HepG2 (cell line): ENCODE data around the gene CNOT10. TPM values are rescaled to one million over a fixed set of nuclear protein-coding genes. Genes with fewer than 3 reads are reported as not detected.
"Not testable (repeated sequence)": the region's sequence is repeated elsewhere in the genome, so short reads cannot be mapped to it uniquely, and the experiment has no call there.

Experiments
- ATAC-seq: fragments of 200-7000 bp; cut with Tn5 transposase; 3 replicates; pipeline ENCODE4 v1.9.1; 2020; ENCODE audit warnings: mild to moderate bottlenecking, moderate library complexity
- BruUV-seq: library from RNA; stranded (reverse); fragments of 400-500 nt; replicated peaks from 2 replicates; lab custom pipeline; 2021; lab: Mats Ljungman, UMichigan
- CTCF ChIA-PET: fragments of 300-600 bp; formaldehyde crosslinking; extraction: SDS; loops from one replicate; lab custom pipeline; 2021; ENCODE audit warnings: low total read pairs, inconsistent platforms, low intra/inter-chr PET ratio; lab: Yijun Ruan, JAX
- POLR2A ChIA-PET: fragments of 350-600 bp; sonication (Branson Sonifier 250); formaldehyde crosslinking; loops from one replicate; lab custom pipeline; 2020; ENCODE audit warnings: antibody characterized with exemption, inconsistent platforms; lab: Yijun Ruan, JAX
- DNase-seq: peaks from one replicate; pipeline ENCODE4 v3.0.0-alpha.2; 2015; ENCODE audit warnings: low spot score
- FAIRE-seq: peaks from 3 replicates; lab custom pipeline; 2011; peaks lifted over from hg19 to GRCh38; lab: Jason Lieb, UNC
- H2AFZ ChIP-seq: one replicate; pipeline ENCODE4 v1.6.1; 2011; ENCODE audit warnings: low read length, inconsistent platforms
- H3K27ac ChIP-seq: fragments of 300-600 bp; 3 replicates; pipeline ENCODE4 v1.8.0; 2011; ENCODE audit warnings: mixed run types, mild to moderate bottlenecking, mixed read lengths, low read length, inconsistent platforms; ENCODE audit not compliant: insufficient read depth; ENCODE audit errors: extremely low read length
- H3K27me3 ChIP-seq, 2 experiments: fragments of 200-600 bp in 1 of 2; 2 replicates in 1 of 2; 3 replicates in 1 of 2; pipeline versions ENCODE4 v1.6.0 to v1.8.0; 2011; ENCODE audit warnings: low read length in 2 of 2, mild to moderate bottlenecking in 2 of 2, moderate library complexity in 2 of 2, inconsistent platforms in 1 of 2; ENCODE audit not compliant: insufficient read depth in 2 of 2, control insufficient read depth in 1 of 2
- H3K36me3 ChIP-seq, 2 experiments: fragments of 200-600 bp in 1 of 2; replicated peaks in 1 of 2; 2 replicates in 1 of 2; 3 replicates in 1 of 2; pipeline versions ENCODE4 v1.5.1 to v1.8.0; 2011; ENCODE audit warnings: low read length in 2 of 2, inconsistent platforms in 1 of 2; ENCODE audit not compliant: insufficient read depth in 2 of 2, control insufficient read depth in 1 of 2
- H3K4me1 ChIP-seq: 2 replicates; pipeline ENCODE4 v1.5.1; 2012; ENCODE audit warnings: low read length, inconsistent platforms; ENCODE audit not compliant: insufficient read depth
- H3K4me2 ChIP-seq: 2 replicates; pipeline ENCODE4 v1.6.0; 2011; ENCODE audit warnings: low read depth, low read length, inconsistent platforms
- H3K4me3 ChIP-seq, 3 experiments: fragments of 200-600 bp in 1 of 3; sonication (generic), shearing (Covaris generic) in 1 of 3; replicated peaks in 1 of 3; 2 replicates each; pipeline ENCODE4 v1.5.1; 2011 to 2016; ENCODE audit warnings: low read length in 3 of 3, inconsistent platforms in 2 of 3, low read depth in 2 of 3, mild to moderate bottlenecking in 2 of 3, control low read depth in 1 of 3, mixed read lengths in 1 of 3; ENCODE audit not compliant: insufficient read depth in 1 of 3
- H3K79me2 ChIP-seq: one replicate; pipeline ENCODE4 v1.6.1; 2011; ENCODE audit warnings: low read length, inconsistent platforms; ENCODE audit not compliant: insufficient read depth
- H3K9ac ChIP-seq: 2 replicates; pipeline ENCODE4 v1.6.0; 2011; ENCODE audit warnings: mild to moderate bottlenecking, low read depth, low read length, inconsistent platforms; ENCODE audit not compliant: insufficient read depth
- H3K9me3 ChIP-seq: 2 replicates; pipeline ENCODE4 v1.5.1; 2012; ENCODE audit warnings: mild to moderate bottlenecking, low read length
- H4K20me1 ChIP-seq: 2 replicates; pipeline ENCODE4 v1.6.0; 2011; ENCODE audit warnings: inconsistent platforms, mild to moderate bottlenecking, low read length, moderate library complexity; ENCODE audit not compliant: insufficient read depth
- ARID5B ChIP-seq: IDR thresholded peaks from 2 replicates; pipeline ENCODE4 v1.4.0; 2020; ENCODE audit warnings: mild to moderate bottlenecking, missing genetic modification reagents
- BCL6 ChIP-seq: IDR thresholded peaks from 2 replicates; pipeline ENCODE4 v1.6.1; 2016; ENCODE audit warnings: missing genetic modification reagents, missing compliant biosample characterization
- CEBPB ChIP-seq: IDR thresholded peaks from 2 replicates; pipeline ENCODE4 v1.6.1; 2011; ENCODE audit warnings: low read depth, low read length, improper control_type of control experiment, borderline replicate concordance
- CEBPG ChIP-seq: IDR thresholded peaks from 2 replicates; pipeline ENCODE4 v1.6.1; 2016
- CTCF ChIP-seq: sonication (generic); formaldehyde crosslinking; IDR thresholded peaks from 2 replicates; pipeline ENCODE4 v1.5.0; 2020; ENCODE audit warnings: mild to moderate bottlenecking, missing genetic modification reagents, moderate library complexity
- GATAD2A ChIP-seq: IDR thresholded peaks from 2 replicates; pipeline ENCODE4 v1.6.1; 2016
- SOX13 ChIP-seq, 3 experiments: fragments of 450-650 bp in 1 of 3; sonication (generic) in 1 of 3; formaldehyde crosslinking in 1 of 3; IDR thresholded peaks in 2 of 3; conservative IDR thresholded peaks in 1 of 3; 2 replicates each; pipeline versions ENCODE4 v1.5.0 to v1.6.1; 2016 to 2020; ENCODE audit warnings: antibody characterized with exemption in 1 of 3, mild to moderate bottlenecking in 1 of 3, missing compliant biosample characterization in 1 of 3, missing genetic modification reagents in 1 of 3, moderate library complexity in 1 of 3
- SOX6 ChIP-seq, 2 experiments: fragments of 450-650 bp in 1 of 2; sonication (generic) in 1 of 2; formaldehyde crosslinking in 1 of 2; IDR thresholded peaks; 2 replicates each; pipeline versions ENCODE4 v1.4.0 to v1.6.1; 2017 to 2020; ENCODE audit warnings: antibody characterized with exemption in 1 of 2, mild to moderate bottlenecking in 1 of 2, missing genetic modification reagents in 1 of 2
- STAG1 ChIP-seq: sonication (generic); formaldehyde crosslinking; IDR thresholded peaks from 2 replicates; pipeline ENCODE4 v1.4.0; 2020; ENCODE audit warnings: missing genetic modification reagents
- WGBS: methylation state at CpG from one replicate; pipeline ENCODE4 v1.1.6; 2017; ENCODE audit warnings: low lambda C conversion rate; 5-methylcytosine and 5-hydroxymethylcytosine counted together
- in situ Hi-C: cut with HindIII; loops from 2 replicates; pipeline ENCODE4 v1.10.0; 2017; ENCODE audit warnings: low pct_unique_long_range_greater_than_20kb; ENCODE audit not compliant: extremely low pct_ligation_motif_present
- intact Hi-C: fragments of 100-400 bp; cut with micrococcal nuclease; formaldehyde crosslinking; loops from one replicate; pipeline ENCODE4 v1.10.0; 2022; ENCODE audit not compliant: unreplicated experiment
- polyA plus RNA-seq, 8 experiments: library from polyadenylated mRNA; depleted of rRNA in 3 of 8; stranded (reverse) in 7 of 8; unstranded in 1 of 8; fragments of >200 nt; fragmentation: Illumina TruSeq in 4 of 8; extraction: Trizol in 4 of 8; gene quantifications; 2 replicates each; pipeline versions ENCODE4 v1.2.1 to v1.2.3, GENCODE V29; 2011 to 2016; ENCODE audit warnings: low read depth in 4 of 8, missing spikeins in 1 of 8, mixed read lengths in 1 of 8; ENCODE audit not compliant: insufficient read depth in 1 of 8
- total RNA-seq, 5 experiments: library from RNA; depleted of rRNA; stranded (reverse); fragments of >200 nt; fragmentation: Illumina TruSeq; extraction: Trizol; gene quantifications; 2 replicates each; pipeline ENCODE4 v1.2.3, GENCODE V29; 2016; ENCODE audit warnings: low read depth in 1 of 5

CNOT10 gene
- total and polyA plus RNA-seq, 2 of the 13 experiments (the other 11 are each of a cell fraction or from before 2014, with no cell fraction given), result 21.2 to 34.1 TPM

- CTCF ChIA-PET, result interaction anchor here (0.7 to 1.9 kb wide), 3 partner anchors 154 to 289 kb away, joined by 3 to 21 read pairs (median 3); no protein-coding TSS in a partner anchor
- intact Hi-C loops, result loop anchor here (2.0 to 10.0 kb wide), 3 partner anchors 154 to 490 kb away; no protein-coding TSS in a partner anchor
- H3K9me3 ChIP-seq; H3K79me2 ChIP-seq; BruUV-seq; H4K20me1 ChIP-seq; H3K27me3 ChIP-seq; TF ChIP-seq SOX6, SOX13 (IDR thresholded peaks at IDR 0.05): not testable (repeated sequence)
- in situ Hi-C loops, result loop anchor here (5.0 to 25.0 kb wide), 2 partner anchors 157 to 452 kb away; no protein-coding TSS in a partner anchor
- FAIRE-seq, result peak; percentile 26
- DNase-seq, result peak; percentile 41
- TF ChIP-seq SOX6 (CRISPR knock-in tag; IDR thresholded peaks at IDR 0.05) (peak; percentile 52; the same call in 1 of the 2 replicates), BCL6 (CRISPR knock-in tag) (0 out of 2 replicates have a peak, but pooled peaks have one; percentile 43), ARID5B (CRISPR knock-in tag) (peak; percentile 66; the same call in 1 of the 2 replicates), CTCF (peak; percentile 45), CEBPG (peak; percentile 83), CEBPB (peak; percentile 71), SOX13 (CRISPR knock-in tag; conservative IDR thresholded peaks at IDR 0.05 in 1 of 2, IDR thresholded peaks at IDR 0.05 in 1 of 2) (peak in 1 of 2 experiments; percentile 52; a peak in 1 of 4 replicates), GATAD2A (peak; percentile 47; the same call in 1 of the 2 replicates), STAG1 (CRISPR knock-in tag) (peak; percentile 62)
- TF ChIP-seq, all 625 proteins: peak for 9; not testable (repeated sequence) for 616
- H3K36me3 ChIP-seq, POLR2A ChIA-PET, H3K4me2 ChIP-seq, H3K9ac ChIP-seq, H3K4me3 ChIP-seq, H2AFZ ChIP-seq, H3K27ac ChIP-seq: not testable (repeated sequence)
- ATAC-seq, result peak; percentile 55; the same call in 2 of the 3 replicates
- WGBS, result 46% methylated on average over 5 of the region's 5 CpGs
- peaks cover 48% of the 10 kb centered on the region for H3K4me1 ChIP-seq
Measured at GRCh38 chr3:32664630-32665075, 20.3 kb upstream of the CNOT10 start.
